Panc1 (cell line): ENCODE data around the gene CHI3L1. TPM values are rescaled to one million over a fixed set of nuclear protein-coding genes. Genes with fewer than 3 reads are reported as not detected.

ENCODE experiments used
- ATAC-seq: fragments of 200-7000 bp; cut with Tn5 transposase; 2 replicates; pipeline ENCODE4 v1.9.1; 2020; ENCODE audit warnings: mild to moderate bottlenecking, moderate library complexity
- BruUV-seq: library from RNA; stranded (reverse); fragments of 400-500 nt; replicated peaks from 2 replicates; lab custom pipeline; 2021; lab: Mats Ljungman, UMichigan
- CTCF ChIA-PET: fragments of 300-600 bp; sonication (Branson Sonifier 250); formaldehyde crosslinking; loops from one replicate; lab custom pipeline; 2022; ENCODE audit warnings: antibody characterized with exemption; lab: Charles Lee
- POLR2A ChIA-PET: fragments of 300-600 bp; sonication (Branson Sonifier 250); formaldehyde crosslinking; loops from one replicate; lab custom pipeline; 2022; ENCODE audit warnings: antibody characterized with exemption; lab: Charles Lee
- DNase-seq: peaks from one replicate; pipeline ENCODE4 v3.0.0-alpha.2; 2010; ENCODE audit warnings: low read depth, low spot score
- H3K27ac ChIP-seq: 2 replicates; pipeline ENCODE4 v1.5.1; 2011; ENCODE audit warnings: mild to moderate bottlenecking, low read length, inconsistent platforms
- H3K27me3 ChIP-seq: fragments of 200-500 bp; sonication (Bioruptor generic); 2 replicates; pipeline ENCODE4 v1.6.0; 2014; ENCODE audit warnings: low read length, inconsistent platforms; ENCODE audit not compliant: control insufficient read depth, insufficient read depth
- H3K36me3 ChIP-seq: fragments of 200-500 bp; sonication (Bioruptor generic); 2 replicates; pipeline ENCODE4 v1.5.1; 2014; ENCODE audit warnings: inconsistent platforms, mild to moderate bottlenecking, low read length, moderate library complexity; ENCODE audit not compliant: control insufficient read depth, insufficient read depth
- H3K4me1 ChIP-seq: 2 replicates; pipeline ENCODE4 v1.5.1; 2011; ENCODE audit warnings: inconsistent platforms, mild to moderate bottlenecking, low read length, moderate library complexity; ENCODE audit not compliant: control insufficient read depth, insufficient read depth
- H3K4me3 ChIP-seq, 2 experiments: 2 replicates each; pipeline ENCODE4 v1.5.1; 2011 to 2012; ENCODE audit warnings: low read depth in 2 of 2, low read length in 2 of 2, mild to moderate bottlenecking in 2 of 2, inconsistent platforms in 1 of 2, moderate library complexity in 1 of 2
- H3K9me3 ChIP-seq: fragments of 200-500 bp; sonication (Bioruptor generic); 2 replicates; pipeline ENCODE4 v1.5.1; 2014; ENCODE audit warnings: low read depth, mild to moderate bottlenecking, inconsistent platforms, low read length, moderate library complexity; ENCODE audit not compliant: control insufficient read depth, insufficient read depth
- CTCF ChIP-seq: fragments of 450-650 bp; IDR thresholded peaks from 2 replicates; pipeline ENCODE4 v1.5.1; 2017; ENCODE audit warnings: mild to moderate bottlenecking
- POLR2AphosphoS5 ChIP-seq: IDR thresholded peaks from 2 replicates; pipeline ENCODE4 v1.6.1; 2012; ENCODE audit warnings: mild to moderate bottlenecking, low read depth, low read length, moderate library complexity
- SIN3A ChIP-seq: IDR thresholded peaks from 2 replicates; pipeline ENCODE4 v1.6.1; 2012; ENCODE audit warnings: low read depth, mild to moderate bottlenecking, low read length, moderate library complexity, borderline replicate concordance; ENCODE audit not compliant: insufficient read depth
- TCF7L2 ChIP-seq: IDR thresholded peaks from 2 replicates; pipeline ENCODE4 v1.6.1; 2011; ENCODE audit warnings: mild to moderate bottlenecking, low read depth, low read length, inconsistent platforms
- in situ Hi-C: cut with HindIII; loops from 2 replicates; pipeline ENCODE4 v1.10.0; 2016; ENCODE audit warnings: low sequenced_read_pairs, low pct_unique_long_range_greater_than_20kb
- intact Hi-C: fragments of 100-400 bp; cut with micrococcal nuclease; formaldehyde crosslinking; loops from one replicate; pipeline ENCODE4 v1.10.0; 2022; ENCODE audit not compliant: unreplicated experiment
- total RNA-seq: library from RNA; stranded (reverse); gene quantifications from one replicate; pipeline ENCODE4 v1.2.1, GENCODE V29; 2021; ENCODE audit not compliant: unreplicated experiment
- TF ChIP-seq, protein P1 (sequence below), 2 experiments: IDR thresholded peaks; 2 replicates each; pipeline ENCODE4 v1.6.1; 2011 to 2012; ENCODE audit warnings: low read depth in 2 of 2, control low read depth in 1 of 2, low read length in 1 of 2, mild to moderate bottlenecking in 1 of 2, moderate library complexity in 1 of 2; ENCODE audit not compliant: insufficient read depth in 1 of 2

The CHI3L1 gene
- total RNA-seq, 1 experiment from 2014 or later, result 0.10 TPM

- ChIA-PET CTCF (no interaction called here), POLR2A (no interaction called here)
- intact Hi-C loops (no loop called here), in situ Hi-C loops (no loop called here)
- Histone ChIP-seq H3K27me3 (no peaks in the 10 kb centered on the region), H3K36me3 (no peaks in the 10 kb centered on the region), H3K4me1 (no peaks in the 10 kb centered on the region), H3K9me3 (no peaks in the 10 kb centered on the region), H3K27ac (no peak overlapping the region), H3K4me3 (no peak overlapping the region)
- DNase-seq (no peak), ATAC-seq (no peak)
- TF ChIP-seq POLR2AphosphoS5 (no peak), SIN3A (no peak), CTCF (no peak), TCF7L2 (no peak)
- TF ChIP-seq, protein P1, sequence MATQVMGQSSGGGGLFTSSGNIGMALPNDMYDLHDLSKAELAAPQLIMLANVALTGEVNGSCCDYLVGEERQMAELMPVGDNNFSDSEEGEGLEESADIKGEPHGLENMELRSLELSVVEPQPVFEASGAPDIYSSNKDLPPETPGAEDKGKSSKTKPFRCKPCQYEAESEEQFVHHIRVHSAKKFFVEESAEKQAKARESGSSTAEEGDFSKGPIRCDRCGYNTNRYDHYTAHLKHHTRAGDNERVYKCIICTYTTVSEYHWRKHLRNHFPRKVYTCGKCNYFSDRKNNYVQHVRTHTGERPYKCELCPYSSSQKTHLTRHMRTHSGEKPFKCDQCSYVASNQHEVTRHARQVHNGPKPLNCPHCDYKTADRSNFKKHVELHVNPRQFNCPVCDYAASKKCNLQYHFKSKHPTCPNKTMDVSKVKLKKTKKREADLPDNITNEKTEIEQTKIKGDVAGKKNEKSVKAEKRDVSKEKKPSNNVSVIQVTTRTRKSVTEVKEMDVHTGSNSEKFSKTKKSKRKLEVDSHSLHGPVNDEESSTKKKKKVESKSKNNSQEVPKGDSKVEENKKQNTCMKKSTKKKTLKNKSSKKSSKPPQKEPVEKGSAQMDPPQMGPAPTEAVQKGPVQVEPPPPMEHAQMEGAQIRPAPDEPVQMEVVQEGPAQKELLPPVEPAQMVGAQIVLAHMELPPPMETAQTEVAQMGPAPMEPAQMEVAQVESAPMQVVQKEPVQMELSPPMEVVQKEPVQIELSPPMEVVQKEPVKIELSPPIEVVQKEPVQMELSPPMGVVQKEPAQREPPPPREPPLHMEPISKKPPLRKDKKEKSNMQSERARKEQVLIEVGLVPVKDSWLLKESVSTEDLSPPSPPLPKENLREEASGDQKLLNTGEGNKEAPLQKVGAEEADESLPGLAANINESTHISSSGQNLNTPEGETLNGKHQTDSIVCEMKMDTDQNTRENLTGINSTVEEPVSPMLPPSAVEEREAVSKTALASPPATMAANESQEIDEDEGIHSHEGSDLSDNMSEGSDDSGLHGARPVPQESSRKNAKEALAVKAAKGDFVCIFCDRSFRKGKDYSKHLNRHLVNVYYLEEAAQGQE (IDR thresholded peaks at IDR 0.05; ENCODE audit: insufficient read depth in 1 of 2, low read depth in 2 of 2, low read length in 1 of 2), result no peak
- BruUV-seq, result no TSS peak
These were observed 4.7 kb downstream of the CHI3L1 start for GRCh38 chr1:203181586-203182386.

DNA sequence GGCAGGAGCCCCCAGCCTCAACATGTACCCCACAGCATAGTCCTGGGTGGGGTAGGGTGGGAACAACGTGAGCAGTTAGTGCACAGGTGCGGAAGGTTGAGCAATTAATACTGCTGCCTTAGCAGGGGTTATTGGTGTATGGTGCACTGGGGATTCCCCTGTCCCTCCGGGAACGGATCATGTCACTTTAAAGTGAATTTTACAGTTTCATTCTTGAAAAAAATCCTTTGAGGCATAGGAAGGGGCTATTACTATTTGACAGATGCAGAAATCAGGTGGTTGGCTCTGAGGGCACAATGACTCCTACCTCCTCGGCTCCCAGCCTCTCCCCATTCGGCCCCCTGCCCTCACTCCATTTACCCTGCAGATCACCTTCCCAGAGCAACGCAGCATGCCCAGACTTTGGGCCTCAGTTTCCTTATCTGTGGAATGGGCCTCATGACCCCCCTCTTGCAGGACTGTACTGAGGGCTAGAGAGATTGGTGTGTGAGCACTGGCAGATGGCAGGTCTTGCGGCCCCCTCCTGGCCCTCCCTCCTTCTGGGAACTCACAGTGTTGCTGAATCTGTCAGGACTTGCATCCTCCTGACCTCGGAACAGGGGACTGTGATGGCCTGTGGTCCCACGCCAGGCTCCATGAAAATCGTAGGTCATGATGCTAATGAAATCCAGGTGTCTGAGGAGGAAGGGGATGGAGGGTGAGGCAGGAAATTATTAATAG lies 5.7 kb downstream of the CHI3L1 start:
- intact Hi-C loops, result no loop called here
- DNase-seq (no peak), ATAC-seq (no peak)
- CTCF ChIA-PET, result no interaction called here
- Histone ChIP-seq H3K4me3 (no peak overlapping the region), H3K9me3 (no peaks in the 10 kb centered on the region), H3K4me1 (no peaks in the 10 kb centered on the region), H3K27ac (no peak overlapping the region), H3K27me3 (no peaks in the 10 kb centered on the region), H3K36me3 (no peaks in the 10 kb centered on the region)
- in situ Hi-C loops, result no loop called here
- TF ChIP-seq TCF7L2 (no peak), SIN3A (no peak), POLR2AphosphoS5 (no peak), CTCF (no peak)
- TF ChIP-seq, protein P1 (IDR thresholded peaks at IDR 0.05; ENCODE audit: insufficient read depth in 1 of 2, low read depth in 2 of 2, low read length in 1 of 2), result no peak
- POLR2A ChIA-PET, result no interaction called here
- no TSS peak for BruUV-seq
